Measurements from ENCODE around the gene ANXA2R. TPM values are rescaled to one million over a fixed set of nuclear protein-coding genes. Genes with fewer than 3 reads are reported as not detected.
"Not testable (repeated sequence)": the region's sequence is repeated elsewhere in the genome, so short reads cannot be mapped to it uniquely, and the experiment has no call there.

Gene ANXA2R, protein sequence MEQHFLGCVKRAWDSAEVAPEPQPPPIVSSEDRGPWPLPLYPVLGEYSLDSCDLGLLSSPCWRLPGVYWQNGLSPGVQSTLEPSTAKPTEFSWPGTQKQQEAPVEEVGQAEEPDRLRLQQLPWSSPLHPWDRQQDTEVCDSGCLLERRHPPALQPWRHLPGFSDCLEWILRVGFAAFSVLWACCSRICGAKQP
- 10 to 100 TPM in 1 of 2 donors, 1 to 10 TPM in 1; 9.9 to 10.0 TPM for total RNA-seq

DNA sequence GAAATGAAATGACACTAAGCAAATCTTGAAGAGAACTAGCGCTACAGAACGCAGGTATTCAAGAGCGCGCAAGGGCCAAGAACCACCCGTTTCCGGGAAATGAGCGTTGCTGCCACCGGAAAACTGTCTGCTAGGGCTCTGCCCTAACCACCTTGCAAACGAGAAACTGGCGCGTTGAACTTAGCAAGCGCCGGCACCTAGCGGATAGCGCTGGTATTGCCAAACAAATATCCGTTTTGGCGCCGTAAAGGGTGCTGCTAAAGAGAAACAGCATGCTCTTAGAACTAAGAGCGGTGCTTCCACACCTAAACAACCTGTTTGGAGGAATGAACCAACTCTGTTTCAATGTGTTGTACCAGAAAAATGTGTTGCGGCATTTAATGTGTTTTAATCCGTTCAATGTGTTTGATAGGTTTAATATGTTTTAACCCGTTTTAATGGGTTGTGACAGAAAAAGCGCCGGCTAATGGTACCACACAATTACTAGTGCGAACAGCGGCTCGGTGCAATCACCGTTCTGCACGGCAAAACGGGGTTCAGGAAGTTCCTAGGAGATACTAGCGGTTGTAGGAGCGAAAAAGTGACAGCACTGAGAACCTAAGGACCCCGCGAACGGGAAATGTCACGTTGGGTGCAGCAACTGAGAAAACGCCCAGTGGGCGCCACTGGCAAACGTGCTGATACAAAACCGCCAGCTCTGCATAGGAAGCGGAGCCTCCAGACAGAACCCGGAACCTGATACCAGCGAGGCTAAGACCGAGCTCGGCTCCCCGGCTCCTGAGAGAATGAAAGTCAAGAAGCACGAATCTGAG is at the start of gene ANXA2R:
Gene ANXA2R (minus strand): TSS at position 33 of the 812 bp plus-strand sequence. CDS start 273 bp downstream, outside the sequence.
- peak within 1 kb of the TSS; percentile 100 for H3K27ac Mint-ChIP-seq
- peak; percentile 93 to 94 for DNase-seq
- ATAC-seq (replicated peaks in 1 of 2) = peak; percentile 58 to 61
- H3K36me3 Mint-ChIP-seq (ENCODE audit: insufficient read depth in 2 of 2) = peaks cover 0 to 2% of the 10 kb centered on the region in 2 donors
- peak within 1 kb of the TSS; percentile 96 to 99 for H3K4me3 Mint-ChIP-seq
- no peaks in the 10 kb centered on the region for H3K27me3 Mint-ChIP-seq (ENCODE audit: low read depth)
- peaks cover 68% of the 10 kb centered on the region for H3K4me1 Mint-ChIP-seq (ENCODE audit: low read depth)
- H3K9me3 Mint-ChIP-seq = no peaks in the 10 kb centered on the region

DNA sequence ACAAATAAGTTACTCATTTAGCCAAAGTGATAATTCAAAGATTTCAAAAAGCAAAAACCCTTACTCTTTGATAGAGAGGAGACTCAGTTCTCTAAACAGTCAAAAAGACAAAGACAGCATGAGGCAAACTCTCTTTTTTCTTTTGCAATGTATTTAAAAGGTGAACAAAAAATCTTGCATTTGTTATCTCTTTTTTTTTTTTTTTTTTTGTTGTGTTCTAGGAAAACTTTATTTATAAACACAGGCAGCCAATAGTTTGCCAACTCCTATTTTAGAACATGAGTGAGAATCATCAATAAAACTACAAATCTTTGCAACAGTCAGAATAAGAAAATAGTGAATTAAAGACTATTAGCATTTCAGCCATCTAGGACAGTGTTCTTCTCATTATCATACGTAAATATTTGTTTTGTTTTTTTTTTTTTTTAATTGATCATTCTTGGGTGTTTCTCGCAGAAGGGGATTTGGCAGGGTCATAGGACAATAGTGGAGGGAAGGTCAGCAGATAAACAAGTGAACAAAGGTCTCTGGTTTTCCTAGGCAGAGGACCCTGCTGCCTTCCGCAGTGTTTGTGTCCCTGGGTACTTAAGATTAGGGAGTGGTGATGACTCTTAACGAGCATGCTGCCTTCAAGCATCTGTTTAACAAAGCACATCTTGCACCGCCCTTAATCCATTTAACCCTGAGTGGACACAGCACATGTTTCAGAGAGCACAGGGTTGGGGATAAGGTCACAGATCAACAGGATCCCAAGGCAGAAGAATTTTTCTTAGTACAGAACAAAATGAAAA is 46.2 kb upstream of the ANXA2R start:
- H3K27ac Mint-ChIP-seq; DNase-seq; H3K9me3 Mint-ChIP-seq; ATAC-seq (replicated peaks in 1 of 2); H3K27me3 Mint-ChIP-seq (ENCODE audit: low read depth); H3K4me1 Mint-ChIP-seq (ENCODE audit: low read depth); H3K4me3 Mint-ChIP-seq; H3K36me3 Mint-ChIP-seq (ENCODE audit: insufficient read depth in 2 of 2): not testable (repeated sequence)

DNA sequence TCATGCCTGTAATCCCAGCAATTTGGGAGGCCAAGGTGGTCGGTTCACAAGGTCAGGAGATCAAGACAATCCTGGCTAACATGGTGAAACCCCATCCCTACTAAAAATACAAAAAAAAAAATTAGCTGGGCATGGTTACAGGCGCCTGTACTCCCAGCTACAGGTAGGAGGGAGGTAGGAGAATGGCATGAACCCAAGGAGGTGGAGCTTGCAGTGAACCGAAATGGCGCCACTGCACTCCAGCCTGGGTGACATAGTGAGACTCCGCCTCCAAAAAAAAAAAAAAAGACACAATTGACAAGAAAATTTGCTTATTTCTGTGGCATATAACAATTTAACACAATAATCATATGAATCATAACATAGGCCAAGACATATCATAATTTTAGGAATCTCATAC is 45.3 kb upstream of the ANXA2R start:
- Mint-ChIP-seq H3K9me3 (peaks cover 0 to 2% of the 10 kb centered on the region in 2 donors), H3K4me1 (ENCODE audit: low read depth) (no peaks in the 10 kb centered on the region), H3K27ac (no peak overlapping the region), H3K4me3 (no peak overlapping the region), H3K36me3 (ENCODE audit: insufficient read depth in 2 of 2) (peaks cover 2 to 8% of the 10 kb centered on the region in 2 donors), H3K27me3 (ENCODE audit: low read depth) (no peaks in the 10 kb centered on the region)
- ATAC-seq (replicated peaks in 1 of 2) (no peak), DNase-seq (no peak)

DNA sequence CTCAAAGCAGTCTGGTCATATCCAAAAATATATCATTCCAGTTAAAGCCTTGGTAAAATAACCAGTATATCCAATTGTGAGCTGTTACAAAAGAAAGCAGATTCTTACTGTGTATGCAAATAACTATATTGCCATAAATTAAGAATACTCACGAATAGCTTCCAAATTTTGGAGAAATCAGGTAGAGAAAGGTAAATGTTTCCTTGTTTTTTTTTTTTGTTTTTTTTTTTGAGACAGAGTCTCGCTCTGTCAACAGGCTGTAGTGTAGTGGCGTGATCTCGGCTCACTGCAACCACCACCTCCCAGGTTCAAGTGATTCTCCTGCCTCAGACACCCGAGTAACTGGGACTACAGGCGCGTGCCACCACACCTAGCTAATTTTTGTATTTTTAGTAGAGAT is 44.3 kb upstream of the ANXA2R start:
- H3K4me3 Mint-ChIP-seq; H3K27me3 Mint-ChIP-seq (ENCODE audit: low read depth); DNase-seq; H3K27ac Mint-ChIP-seq; ATAC-seq (replicated peaks in 1 of 2); H3K9me3 Mint-ChIP-seq; H3K4me1 Mint-ChIP-seq (ENCODE audit: low read depth): not testable (repeated sequence)
- peaks cover 2 to 12% of the 10 kb centered on the region in 2 donors for H3K36me3 Mint-ChIP-seq (ENCODE audit: insufficient read depth in 2 of 2)

DNA sequence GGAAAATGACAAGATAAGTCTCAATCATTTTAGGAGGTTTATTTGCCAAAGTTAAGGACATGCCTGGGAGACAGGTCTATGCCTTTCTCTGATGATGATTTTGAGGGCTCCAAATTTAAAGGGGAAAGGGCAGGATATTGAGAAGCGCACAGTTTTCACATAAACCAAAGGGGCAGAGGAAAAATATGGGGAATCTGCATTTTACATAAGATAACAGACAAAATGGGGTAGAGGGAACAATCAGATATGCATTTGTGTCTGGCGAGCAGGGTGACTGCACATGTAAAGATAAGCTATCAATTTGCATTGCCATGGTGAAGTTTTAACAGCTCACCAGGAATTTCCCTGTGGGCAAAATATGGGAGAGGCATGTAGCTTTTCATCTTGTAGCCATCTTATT is 41.2 kb upstream of the ANXA2R start:
- not testable (repeated sequence) for H3K27me3 Mint-ChIP-seq (ENCODE audit: low read depth); ATAC-seq (replicated peaks in 1 of 2); H3K9me3 Mint-ChIP-seq; DNase-seq; H3K4me1 Mint-ChIP-seq (ENCODE audit: low read depth); H3K4me3 Mint-ChIP-seq; H3K27ac Mint-ChIP-seq
- peaks cover 5 to 19% of the 10 kb centered on the region in 2 donors for H3K36me3 Mint-ChIP-seq (ENCODE audit: insufficient read depth in 2 of 2)

DNA sequence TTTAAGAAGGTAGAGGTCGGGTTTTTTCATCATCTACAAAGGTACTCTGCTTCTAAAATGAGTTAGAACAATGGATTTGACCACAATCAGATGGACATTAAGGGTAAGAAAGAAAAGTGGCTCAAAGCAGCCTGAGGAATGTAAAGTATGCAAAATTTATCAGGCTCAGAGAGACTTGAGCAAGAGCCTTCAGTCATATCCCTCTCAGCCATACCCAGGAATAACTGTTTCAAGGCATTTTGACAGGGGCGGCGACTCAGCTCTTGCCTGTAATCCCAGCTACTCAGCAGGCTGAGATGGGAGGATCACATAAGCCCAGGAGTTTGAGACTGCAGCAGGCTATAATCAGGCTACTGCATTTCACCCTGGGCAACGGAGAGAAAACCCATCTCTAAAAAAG is 38.8 kb upstream of the ANXA2R start:
- ATAC-seq (replicated peaks in 1 of 2) (no peak), DNase-seq (no peak)
- H3K27ac Mint-ChIP-seq = no peak overlapping the region
- H3K27me3 Mint-ChIP-seq (ENCODE audit: low read depth) = no peaks in the 10 kb centered on the region
- H3K9me3 Mint-ChIP-seq = peaks cover 0 to 5% of the 10 kb centered on the region in 2 donors
- no peak overlapping the region for H3K4me3 Mint-ChIP-seq
- peaks cover 3 to 16% of the 10 kb centered on the region in 2 donors for H3K36me3 Mint-ChIP-seq (ENCODE audit: insufficient read depth in 2 of 2)
- H3K4me1 Mint-ChIP-seq (ENCODE audit: low read depth) = peaks cover 19% of the 10 kb centered on the region

DNA sequence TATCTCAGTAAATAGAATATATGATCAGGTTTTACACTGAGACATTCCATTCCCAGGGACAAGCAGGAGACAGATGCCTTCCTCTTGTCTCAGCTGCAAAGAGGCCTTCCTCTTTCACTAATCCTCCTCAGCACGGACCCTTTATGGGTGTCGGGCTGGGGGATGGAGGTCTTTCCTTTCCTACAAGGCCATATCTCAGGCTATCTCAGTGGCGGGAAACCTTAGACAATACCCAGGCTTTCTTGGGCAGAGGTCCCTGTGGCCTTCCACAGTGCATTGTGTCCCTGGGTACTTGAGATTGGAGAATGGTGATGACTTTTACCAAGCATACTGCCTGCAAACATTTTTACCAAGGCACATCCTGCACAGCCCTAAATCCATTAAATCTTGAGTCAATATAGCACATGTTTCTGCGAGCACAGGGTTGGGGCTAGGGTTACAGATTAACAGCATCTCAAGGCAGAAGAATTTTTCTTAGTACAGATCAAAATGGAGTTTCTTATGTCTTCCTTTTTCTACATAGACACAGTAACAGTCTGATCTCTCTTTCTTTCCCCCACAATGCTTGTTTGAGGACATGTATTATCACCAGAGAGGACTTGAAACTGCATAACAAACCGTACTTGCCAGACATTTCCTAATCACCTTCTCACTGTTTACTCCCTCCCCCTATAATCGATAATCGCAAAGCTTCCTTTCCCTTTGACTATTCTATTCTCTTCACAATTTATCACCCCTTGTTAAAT is 37.5 kb upstream of the ANXA2R start:
- peaks cover 28% of the 10 kb centered on the region for H3K4me1 Mint-ChIP-seq (ENCODE audit: low read depth)
- H3K36me3 Mint-ChIP-seq (ENCODE audit: insufficient read depth in 2 of 2) = peaks cover 4 to 17% of the 10 kb centered on the region in 2 donors
- H3K27me3 Mint-ChIP-seq (ENCODE audit: low read depth); ATAC-seq (replicated peaks in 1 of 2); DNase-seq; H3K9me3 Mint-ChIP-seq; H3K27ac Mint-ChIP-seq; H3K4me3 Mint-ChIP-seq: not testable (repeated sequence)

DNA sequence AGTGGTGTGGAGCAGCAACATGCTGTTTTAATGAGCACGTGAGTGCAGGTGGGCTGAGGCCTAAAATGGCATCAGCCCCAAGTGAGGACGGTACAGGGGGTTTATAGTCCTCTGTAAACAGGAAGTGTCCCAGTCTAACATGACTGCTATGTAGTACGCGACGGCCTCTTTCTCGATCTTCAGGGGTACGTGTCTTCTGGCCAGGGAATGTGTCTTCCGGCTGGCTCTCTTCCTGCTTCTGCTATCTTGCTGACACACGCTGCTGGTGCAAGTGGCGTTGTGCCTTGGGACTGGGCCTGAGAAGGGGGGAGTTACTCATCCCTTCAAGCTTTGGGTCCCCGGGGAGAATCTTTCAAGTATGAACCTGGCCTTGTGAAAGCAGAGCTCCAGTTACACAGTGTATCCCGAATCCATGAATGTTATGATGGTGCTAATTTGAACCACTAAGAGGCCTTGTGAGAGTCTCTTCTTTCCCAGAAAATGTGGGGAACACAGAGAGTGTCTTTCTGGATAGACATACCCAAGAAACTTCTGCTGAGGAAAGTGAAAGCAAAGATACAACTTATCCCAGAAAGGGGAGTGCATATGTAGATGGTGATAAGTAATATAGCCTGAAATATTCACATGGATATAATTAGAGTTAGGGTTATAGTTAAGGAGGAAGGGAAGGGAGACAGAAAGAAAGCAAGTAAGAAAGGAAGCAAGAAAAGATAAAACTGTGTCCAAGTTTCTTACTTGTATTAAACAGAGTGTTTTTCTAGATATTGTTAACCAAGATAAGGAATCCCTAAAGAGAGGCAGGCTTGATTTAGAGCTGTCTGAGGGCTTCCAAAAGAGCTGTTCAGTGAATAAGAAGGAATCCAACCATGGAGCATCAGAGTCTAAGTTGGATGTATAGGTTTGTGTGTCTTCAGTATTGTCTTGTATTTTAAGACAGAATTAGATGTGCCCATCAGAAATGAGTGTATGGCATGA is 35.5 kb upstream of the ANXA2R start:
- H3K4me1 Mint-ChIP-seq (ENCODE audit: low read depth) = peaks cover 35% of the 10 kb centered on the region
- H3K4me3 Mint-ChIP-seq = peak overlapping the region in 1 of 2 donors; percentile 13
- peaks cover 8 to 22% of the 10 kb centered on the region in 2 donors for H3K36me3 Mint-ChIP-seq (ENCODE audit: insufficient read depth in 2 of 2)
- ATAC-seq (replicated peaks in 1 of 2) (no peak), DNase-seq (no peak)
- peaks cover 0 to 5% of the 10 kb centered on the region in 2 donors for H3K9me3 Mint-ChIP-seq
- H3K27me3 Mint-ChIP-seq (ENCODE audit: low read depth) = no peaks in the 10 kb centered on the region
- peak overlapping the region; percentile 72 for H3K27ac Mint-ChIP-seq

DNA sequence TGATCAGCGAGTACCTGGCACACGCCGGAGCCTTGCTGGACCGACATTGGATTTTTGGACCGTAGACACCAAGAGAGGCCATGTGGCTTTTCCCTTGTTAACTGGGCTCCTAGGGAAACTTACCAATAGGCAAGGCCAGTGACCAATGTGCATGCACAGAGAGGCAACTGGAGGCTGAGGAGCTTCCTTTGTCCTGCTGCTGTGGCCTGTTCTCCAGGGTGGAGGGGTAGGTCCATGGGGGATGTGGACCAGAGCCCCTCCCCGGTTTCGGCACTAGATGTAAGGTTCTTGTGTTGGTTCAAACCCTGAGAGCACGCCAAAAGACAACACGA is 34.8 kb upstream of the ANXA2R start:
- ATAC-seq (replicated peaks in 1 of 2) = no peak
- H3K4me1 Mint-ChIP-seq (ENCODE audit: low read depth) = peaks cover 39% of the 10 kb centered on the region
- DNase-seq = no peak
- peaks cover 9 to 21% of the 10 kb centered on the region in 2 donors for H3K36me3 Mint-ChIP-seq (ENCODE audit: insufficient read depth in 2 of 2)
- peaks cover 0 to 5% of the 10 kb centered on the region in 2 donors for H3K9me3 Mint-ChIP-seq
- no peak overlapping the region for H3K4me3 Mint-ChIP-seq
- H3K27ac Mint-ChIP-seq = no peak overlapping the region
- no peaks in the 10 kb centered on the region for H3K27me3 Mint-ChIP-seq (ENCODE audit: low read depth)

DNA sequence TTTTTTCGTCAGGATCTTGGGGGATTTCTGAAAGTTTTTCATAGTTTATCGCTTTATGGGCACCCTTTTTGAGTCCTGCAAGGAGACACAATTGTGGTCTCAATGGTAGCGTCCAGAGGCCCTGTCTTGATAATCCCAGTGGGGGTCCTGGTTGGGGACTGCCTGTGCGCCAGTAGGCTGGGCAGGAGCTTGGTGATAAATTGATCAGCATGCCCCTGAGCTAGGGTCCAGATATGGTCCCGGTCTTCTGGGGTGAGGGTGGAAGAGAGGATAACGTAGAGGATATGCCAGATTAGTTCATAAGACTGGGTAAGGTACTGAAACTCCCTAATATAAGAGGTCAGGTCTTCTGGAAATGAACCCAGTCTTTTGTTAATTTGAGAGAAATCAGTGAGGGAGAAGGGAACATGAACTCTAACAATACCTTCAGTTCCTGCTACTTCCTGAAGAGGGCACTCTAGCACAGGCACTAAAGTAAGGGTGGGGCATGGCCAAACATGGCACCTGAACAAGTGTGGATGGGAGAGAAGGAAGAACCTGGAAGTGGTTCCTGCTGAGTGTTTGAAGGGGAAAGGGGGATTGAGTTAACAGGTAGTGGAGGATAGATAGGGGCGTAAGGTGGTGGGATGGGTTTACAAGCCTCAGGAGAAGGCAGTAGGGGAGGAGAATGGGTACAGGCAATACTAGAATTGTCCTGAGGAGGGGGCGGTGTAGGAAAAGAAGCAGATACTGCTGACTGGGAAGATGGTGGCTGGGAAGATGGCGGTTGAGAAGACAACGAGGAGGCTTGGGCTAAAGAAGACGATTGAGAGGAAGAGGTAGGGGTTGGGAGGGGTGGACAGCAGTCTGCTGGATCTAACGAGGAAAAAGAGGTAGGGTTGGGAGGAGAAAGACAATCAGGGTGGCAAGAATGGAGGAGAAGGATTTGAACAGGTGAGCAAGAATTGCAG is 33.8 kb upstream of the ANXA2R start:
- Mint-ChIP-seq H3K27ac (peak overlapping the region; percentile 3), H3K4me1 (ENCODE audit: low read depth) (peaks cover 49% of the 10 kb centered on the region), H3K36me3 (ENCODE audit: insufficient read depth in 2 of 2) (peaks cover 9 to 19% of the 10 kb centered on the region in 2 donors), H3K27me3 (ENCODE audit: low read depth) (no peaks in the 10 kb centered on the region), H3K9me3 (peaks cover 0 to 5% of the 10 kb centered on the region in 2 donors), H3K4me3 (peak overlapping the region in 1 of 2 donors; percentile 16)
- ATAC-seq (replicated peaks in 1 of 2) (peak; percentile 65 to 68), DNase-seq (peak; percentile 59 to 73)

DNA sequence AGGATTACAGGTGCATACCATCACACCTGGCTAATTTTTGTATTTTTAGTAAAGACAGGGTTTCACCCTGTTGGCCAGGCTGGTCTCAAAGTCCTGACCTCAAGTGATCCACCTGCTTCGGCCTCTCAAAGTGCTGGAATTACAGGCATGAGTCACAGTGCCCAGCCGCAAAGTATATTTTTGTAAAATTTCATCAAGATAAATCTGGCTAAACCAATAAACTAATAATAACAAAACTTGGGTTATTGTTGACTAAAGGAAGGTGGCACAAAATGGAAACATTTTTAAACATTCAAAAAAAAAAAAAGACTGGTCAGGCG is 29.2 kb upstream of the ANXA2R start:
- not testable (repeated sequence) for H3K27me3 Mint-ChIP-seq (ENCODE audit: low read depth); H3K27ac Mint-ChIP-seq; DNase-seq; ATAC-seq (replicated peaks in 1 of 2); H3K9me3 Mint-ChIP-seq
- peaks cover 46% of the 10 kb centered on the region for H3K4me1 Mint-ChIP-seq (ENCODE audit: low read depth)
- peak overlapping the region; percentile 97 to 99 for H3K4me3 Mint-ChIP-seq
- peaks cover 26 to 31% of the 10 kb centered on the region in 2 donors for H3K36me3 Mint-ChIP-seq (ENCODE audit: insufficient read depth in 2 of 2)
